Testis (tissue), 2 donors: ENCODE results near the gene RTCA.

Source experiments
- CTCF ChIP-seq, 3 experiments: fragments of 450-650 bp in 2 of 3; fragments of 200-600 bp in 1 of 3; sonication (generic) in 1 of 3; IDR thresholded peaks; one replicate each; pipeline ENCODE4 v1.5.1; 2016 to 2019; ENCODE audit warnings: antibody characterized with exemption in 3 of 3, mild to moderate bottlenecking in 2 of 3, moderate library complexity in 1 of 3
- POLR2A ChIP-seq: fragments of 450-650 bp; IDR thresholded peaks from one replicate; pipeline ENCODE4 v1.6.1; 2017; ENCODE audit warnings: antibody characterized with exemption, mild to moderate bottlenecking, moderate library complexity

GRCh38 chr1:100222428-100222827, 43.6 kb upstream of the RTCA start:
- no peak for TF ChIP-seq CTCF (IDR thresholded peaks at IDR 0.05)
- no peak for TF ChIP-seq POLR2A
